Measurements from ENCODE around the gene RAPGEF4. TPM values are rescaled to one million over a fixed set of nuclear protein-coding genes. Genes with fewer than 3 reads are reported as not detected.
"Not testable (repeated sequence)": the region's sequence is repeated elsewhere in the genome, so short reads cannot be mapped to it uniquely, and the experiment has no call there.

RAPGEF4 gene
- total RNA-seq, 1 experiment from 2014 or later, result 0.98 TPM

- intact Hi-C loops (cut with micrococcal nuclease; ENCODE audit: unreplicated experiment), result no loop called here
- no peaks in the 10 kb centered on the region for H3K9me3 ChIP-seq
- H3K27me3 Mint-ChIP-seq (ENCODE audit: insufficient read depth, unreplicated experiment), result peaks cover 8% of the 10 kb centered on the region
- ChIA-PET POLR2A (no interaction called here), CTCF (no interaction called here)
- no peak overlapping the region for H3K27ac Mint-ChIP-seq (ENCODE audit: unreplicated experiment)
- H3K27me3 ChIP-seq (replicated peaks; ENCODE audit: control insufficient read depth, insufficient read depth, low read length), result no peaks in the 10 kb centered on the region
- TF ChIP-seq, protein P1, sequence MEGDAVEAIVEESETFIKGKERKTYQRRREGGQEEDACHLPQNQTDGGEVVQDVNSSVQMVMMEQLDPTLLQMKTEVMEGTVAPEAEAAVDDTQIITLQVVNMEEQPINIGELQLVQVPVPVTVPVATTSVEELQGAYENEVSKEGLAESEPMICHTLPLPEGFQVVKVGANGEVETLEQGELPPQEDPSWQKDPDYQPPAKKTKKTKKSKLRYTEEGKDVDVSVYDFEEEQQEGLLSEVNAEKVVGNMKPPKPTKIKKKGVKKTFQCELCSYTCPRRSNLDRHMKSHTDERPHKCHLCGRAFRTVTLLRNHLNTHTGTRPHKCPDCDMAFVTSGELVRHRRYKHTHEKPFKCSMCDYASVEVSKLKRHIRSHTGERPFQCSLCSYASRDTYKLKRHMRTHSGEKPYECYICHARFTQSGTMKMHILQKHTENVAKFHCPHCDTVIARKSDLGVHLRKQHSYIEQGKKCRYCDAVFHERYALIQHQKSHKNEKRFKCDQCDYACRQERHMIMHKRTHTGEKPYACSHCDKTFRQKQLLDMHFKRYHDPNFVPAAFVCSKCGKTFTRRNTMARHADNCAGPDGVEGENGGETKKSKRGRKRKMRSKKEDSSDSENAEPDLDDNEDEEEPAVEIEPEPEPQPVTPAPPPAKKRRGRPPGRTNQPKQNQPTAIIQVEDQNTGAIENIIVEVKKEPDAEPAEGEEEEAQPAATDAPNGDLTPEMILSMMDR (IDR thresholded peaks at IDR 0.05; ENCODE audit: insufficient read depth in 1 of 2, low read depth in 1 of 2, low read length in 1 of 2, severe bottlenecking in 1 of 2, unreplicated experiment in 1 of 2), result no peak
- no peak overlapping the region for H3K4me3 ChIP-seq (ENCODE audit: low read depth, low read length)
- no peaks in the 10 kb centered on the region for H3K9me3 Mint-ChIP-seq (ENCODE audit: unreplicated experiment)
- no peaks in the 10 kb centered on the region for H3K36me3 Mint-ChIP-seq (ENCODE audit: insufficient read depth, unreplicated experiment)
- no peaks in the 10 kb centered on the region for H3K4me1 ChIP-seq
- H3K4me1 Mint-ChIP-seq (ENCODE audit: low read depth, unreplicated experiment), result no peaks in the 10 kb centered on the region
- no peaks in the 10 kb centered on the region for H3K36me3 ChIP-seq (ENCODE audit: control insufficient read depth, insufficient read depth, low read length)
- no peak for DNase-seq
- BruUV-seq (replicated peaks), result no TSS peak
- no peak overlapping the region for H3K4me3 Mint-ChIP-seq (ENCODE audit: unreplicated experiment)
These were observed 56.3 kb downstream of the RAPGEF4 start for GRCh38 chr2:172791953-172792352.

GRCh38 chr2:172792711-172793110 is 57.1 kb downstream of the RAPGEF4 start:
- H3K27me3 Mint-ChIP-seq (ENCODE audit: insufficient read depth, unreplicated experiment), result peaks cover 11% of the 10 kb centered on the region
- TF ChIP-seq, protein P1 (IDR thresholded peaks at IDR 0.05; ENCODE audit: insufficient read depth in 1 of 2, low read depth in 1 of 2, low read length in 1 of 2, severe bottlenecking in 1 of 2, unreplicated experiment in 1 of 2), result no peak
- no peak overlapping the region for H3K27ac Mint-ChIP-seq (ENCODE audit: unreplicated experiment)
- H3K4me1 Mint-ChIP-seq (ENCODE audit: low read depth, unreplicated experiment), result no peaks in the 10 kb centered on the region
- Histone ChIP-seq H3K4me1 (no peaks in the 10 kb centered on the region), H3K27me3 (replicated peaks; ENCODE audit: control insufficient read depth, insufficient read depth, low read length) (no peaks in the 10 kb centered on the region), H3K9me3 (no peaks in the 10 kb centered on the region), H3K36me3 (ENCODE audit: control insufficient read depth, insufficient read depth, low read length) (no peaks in the 10 kb centered on the region), H3K4me3 (ENCODE audit: low read depth, low read length) (no peak overlapping the region)
- no peak for DNase-seq
- CTCF ChIA-PET, result no interaction called here
- intact Hi-C loops (cut with micrococcal nuclease; ENCODE audit: unreplicated experiment), result no loop called here
- POLR2A ChIA-PET, result no interaction called here
- no TSS peak for BruUV-seq (replicated peaks)
- H3K4me3 Mint-ChIP-seq (ENCODE audit: unreplicated experiment), result no peak overlapping the region
- H3K9me3 Mint-ChIP-seq (ENCODE audit: unreplicated experiment), result no peaks in the 10 kb centered on the region
- H3K36me3 Mint-ChIP-seq (ENCODE audit: insufficient read depth, unreplicated experiment), result no peaks in the 10 kb centered on the region

DNA sequence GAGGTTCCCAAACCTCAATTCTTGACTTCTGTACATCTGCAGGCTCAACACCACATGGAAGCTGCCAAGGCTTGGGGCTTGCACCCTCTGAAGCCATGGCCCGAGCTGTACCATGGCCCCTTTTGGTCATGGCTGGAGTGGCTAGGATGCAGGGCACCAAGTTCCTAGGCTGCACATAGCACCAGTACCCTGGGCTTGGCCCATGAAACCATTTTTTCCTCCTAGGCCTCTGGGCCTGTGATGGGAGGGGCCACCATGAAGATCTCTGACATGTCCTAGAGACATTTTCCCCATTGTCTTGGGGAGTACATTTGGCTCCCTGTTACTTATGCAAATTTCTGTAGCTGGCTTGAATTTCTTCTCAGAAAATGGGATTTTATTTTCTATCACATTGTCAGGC is 67.7 kb downstream of the RAPGEF4 start:
- intact Hi-C loops (cut with micrococcal nuclease; ENCODE audit: unreplicated experiment), result loop anchor here (10.0 kb wide), 1 partner anchor 591 kb away; no protein-coding TSS in a partner anchor
- H3K4me1 ChIP-seq; DNase-seq; H3K27ac Mint-ChIP-seq (ENCODE audit: unreplicated experiment); H3K36me3 ChIP-seq (ENCODE audit: control insufficient read depth, insufficient read depth, low read length); POLR2A ChIA-PET; H3K4me3 ChIP-seq (ENCODE audit: low read depth, low read length); H3K27me3 ChIP-seq (replicated peaks; ENCODE audit: control insufficient read depth, insufficient read depth, low read length); H3K36me3 Mint-ChIP-seq (ENCODE audit: insufficient read depth, unreplicated experiment); BruUV-seq (replicated peaks); CTCF ChIA-PET; H3K9me3 ChIP-seq; H3K4me1 Mint-ChIP-seq (ENCODE audit: low read depth, unreplicated experiment); H3K4me3 Mint-ChIP-seq (ENCODE audit: unreplicated experiment); H3K27me3 Mint-ChIP-seq (ENCODE audit: insufficient read depth, unreplicated experiment): not testable (repeated sequence)
- H3K9me3 Mint-ChIP-seq (ENCODE audit: unreplicated experiment), result peaks cover 15% of the 10 kb centered on the region

DNA sequence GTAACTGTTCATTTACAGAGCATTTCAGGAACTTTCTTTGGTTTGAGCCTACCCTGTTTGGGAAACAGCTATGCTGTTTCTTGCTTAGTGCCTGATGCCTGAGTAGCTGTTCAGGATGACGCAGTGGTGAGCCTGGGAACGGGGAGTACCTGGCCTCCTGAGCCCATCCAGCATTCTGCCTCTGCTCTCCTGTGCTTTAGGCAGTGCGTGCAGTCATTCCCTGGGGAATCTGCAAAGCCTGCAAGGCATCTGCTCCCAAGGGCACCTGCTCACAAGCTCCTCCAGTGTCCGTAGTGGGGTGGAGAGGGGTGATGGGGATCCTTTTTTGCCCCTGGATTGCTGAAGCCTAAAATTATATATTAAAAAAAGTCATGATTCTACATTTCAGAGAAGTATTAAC is 68.8 kb downstream of the RAPGEF4 start:
- peaks cover 2% of the 10 kb centered on the region for H3K27me3 Mint-ChIP-seq (ENCODE audit: insufficient read depth, unreplicated experiment)
- CTCF ChIA-PET, result no interaction called here
- no peak overlapping the region for H3K4me3 ChIP-seq (ENCODE audit: low read depth, low read length)
- no peaks in the 10 kb centered on the region for H3K27me3 ChIP-seq (replicated peaks; ENCODE audit: control insufficient read depth, insufficient read depth, low read length)
- H3K9me3 ChIP-seq, result peaks cover 7% of the 10 kb centered on the region; the same call in 1 of the 2 replicates
- no peaks in the 10 kb centered on the region for H3K4me1 Mint-ChIP-seq (ENCODE audit: low read depth, unreplicated experiment)
- BruUV-seq (replicated peaks), result no TSS peak
- H3K36me3 Mint-ChIP-seq (ENCODE audit: insufficient read depth, unreplicated experiment), result no peaks in the 10 kb centered on the region
- TF ChIP-seq, protein P1 (IDR thresholded peaks at IDR 0.05; ENCODE audit: insufficient read depth in 1 of 2, low read depth in 1 of 2, low read length in 1 of 2, severe bottlenecking in 1 of 2, unreplicated experiment in 1 of 2), result no peak
- no peak for DNase-seq
- intact Hi-C loops (cut with micrococcal nuclease; ENCODE audit: unreplicated experiment), result loop anchor here (10.0 kb wide), 1 partner anchor 590 kb away; no protein-coding TSS in a partner anchor
- H3K4me1 ChIP-seq, result no peaks in the 10 kb centered on the region
- H3K27ac Mint-ChIP-seq (ENCODE audit: unreplicated experiment), result no peak overlapping the region
- POLR2A ChIA-PET, result no interaction called here
- H3K9me3 Mint-ChIP-seq (ENCODE audit: unreplicated experiment), result peaks cover 15% of the 10 kb centered on the region
- no peak overlapping the region for H3K4me3 Mint-ChIP-seq (ENCODE audit: unreplicated experiment)
- H3K36me3 ChIP-seq (ENCODE audit: control insufficient read depth, insufficient read depth, low read length), result no peaks in the 10 kb centered on the region
